Measurements from ENCODE around the gene SNRNP70. TPM values are rescaled to one million over a fixed set of nuclear protein-coding genes. Genes with fewer than 3 reads are reported as not detected.
A peak's percentile ranks its signal among the peaks of the same experiment; 100 is the strongest.

Gene SNRNP70
- total RNA-seq, 2 experiments from 2014 or later, result 234 to 249 TPM

DNA sequence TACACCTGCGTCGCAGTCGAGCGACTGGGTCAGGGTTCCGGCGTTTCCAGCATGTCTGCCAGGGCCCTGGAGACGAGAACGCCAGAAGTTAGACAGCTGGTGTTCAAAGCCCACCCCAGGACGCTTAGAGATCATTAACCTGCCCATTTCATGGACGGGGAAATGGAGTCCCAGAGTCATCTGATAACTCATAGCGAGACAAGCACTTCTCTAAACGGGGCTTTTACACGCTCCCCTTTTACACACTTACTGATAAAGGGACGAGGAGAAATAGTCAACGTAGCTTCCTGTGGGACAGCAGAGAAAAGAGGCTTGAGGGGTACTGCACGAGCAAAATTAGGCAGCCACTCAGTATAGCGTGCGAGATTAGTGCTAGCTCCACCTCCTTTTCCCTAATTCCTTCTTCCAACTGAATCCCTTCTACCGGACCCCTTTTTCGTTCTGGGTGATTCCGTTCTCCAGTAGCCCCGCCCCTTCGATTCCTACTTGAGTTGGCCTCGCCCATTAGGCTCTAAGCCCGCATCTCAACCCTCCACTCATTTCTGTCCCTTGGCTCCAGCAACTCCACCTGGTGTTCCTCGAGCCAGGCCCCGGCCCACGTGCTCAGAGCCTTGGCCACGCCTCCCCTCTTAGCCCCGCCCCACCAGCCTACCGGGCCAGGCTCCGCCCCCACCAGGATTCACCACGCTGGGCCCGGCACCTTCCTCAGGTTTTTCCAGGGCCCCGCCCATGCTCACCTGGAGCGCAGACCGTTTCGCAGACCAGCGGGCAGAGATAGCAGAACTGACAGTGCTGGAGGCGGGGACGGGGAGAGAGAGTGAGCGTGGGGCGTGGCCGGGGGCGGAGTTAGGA is 66.2 kb downstream of the SNRNP70 start:
- Mint-ChIP-seq H3K4me3 (no peak overlapping the region), H3K9me3 (no peaks in the 10 kb centered on the region), H3K4me1 (peaks cover 26% of the 10 kb centered on the region), H3K36me3 (ENCODE audit: low read depth) (peaks cover 9% of the 10 kb centered on the region), H3K27ac (no peak overlapping the region), H3K27me3 (peaks cover 77% of the 10 kb centered on the region)
- ChIA-PET POLR2A (interaction anchor here (0.7 kb wide), 1 partner anchor 48 kb away, joined by 8 read pairs; no protein-coding TSS in a partner anchor), CTCF (interaction anchor here (1.1 to 2.0 kb wide), 4 partner anchors 28 to 240 kb away, joined by 3 to 10 read pairs (median 3); partner anchors contain the start of gene LIN7B)
- peak; percentile 26 for DNase-seq

GRCh38 chr19:49152119-49152550 is 66.9 kb downstream of the SNRNP70 start:
- H3K4me1 Mint-ChIP-seq, result peaks cover 26% of the 10 kb centered on the region
- peaks cover 73% of the 10 kb centered on the region for H3K27me3 Mint-ChIP-seq
- CTCF ChIA-PET, result no interaction called here
- no peak overlapping the region for H3K27ac Mint-ChIP-seq
- H3K4me3 Mint-ChIP-seq, result no peak overlapping the region
- POLR2A ChIA-PET, result no interaction called here
- DNase-seq, result no peak
- H3K9me3 Mint-ChIP-seq, result no peaks in the 10 kb centered on the region
- H3K36me3 Mint-ChIP-seq (ENCODE audit: low read depth), result peaks cover 9% of the 10 kb centered on the region

- Mint-ChIP-seq H3K27ac (no peak overlapping the region), H3K9me3 (no peaks in the 10 kb centered on the region), H3K27me3 (peaks cover 73% of the 10 kb centered on the region), H3K4me1 (peaks cover 26% of the 10 kb centered on the region), H3K36me3 (ENCODE audit: low read depth) (peaks cover 9% of the 10 kb centered on the region), H3K4me3 (no peak overlapping the region)
- CTCF ChIA-PET, result no interaction called here
- POLR2A ChIA-PET, result no interaction called here
- DNase-seq, result no peak
Measured at GRCh38 chr19:49153167-49153809, 68.0 kb downstream of the SNRNP70 start.

GRCh38 chr19:49154279-49154678 is 69.0 kb downstream of the SNRNP70 start:
- Mint-ChIP-seq H3K9me3 (no peaks in the 10 kb centered on the region), H3K27me3 (peaks cover 68% of the 10 kb centered on the region), H3K4me1 (peaks cover 22% of the 10 kb centered on the region), H3K36me3 (ENCODE audit: low read depth) (peaks cover 6% of the 10 kb centered on the region), H3K4me3 (no peak overlapping the region), H3K27ac (no peak overlapping the region)
- ChIA-PET POLR2A (no interaction called here), CTCF (interaction anchor here (1.3 kb wide), 1 partner anchor 161 kb away, joined by 3 read pairs; the partner anchor contains the start of genes GYS1 and RUVBL2)
- no peak for DNase-seq

GRCh38 chr19:49155005-49155819 is 70.0 kb downstream of the SNRNP70 start, which contains the start of gene HRC:
TSS of gene HRC (minus strand) at chr19:49155396. CDS start at chr19:49155237, 159 bp downstream.
- CTCF ChIA-PET, result interaction anchor here (0.8 to 1.3 kb wide), 2 partner anchors 49 to 162 kb away, joined by 3 read pairs; partner anchors contain the start of genes GYS1 and RUVBL2
- H3K9me3 Mint-ChIP-seq, result no peaks in the 10 kb centered on the region
- peaks cover 13% of the 10 kb centered on the region for H3K4me1 Mint-ChIP-seq
- peaks cover 5% of the 10 kb centered on the region for H3K36me3 Mint-ChIP-seq (ENCODE audit: low read depth)
- H3K4me3 Mint-ChIP-seq, result no peak within 1 kb of the TSS
- H3K27me3 Mint-ChIP-seq, result peaks cover 64% of the 10 kb centered on the region
- POLR2A ChIA-PET, result no interaction called here
- no peak for DNase-seq
- H3K27ac Mint-ChIP-seq, result no peak within 1 kb of the TSS

DNA sequence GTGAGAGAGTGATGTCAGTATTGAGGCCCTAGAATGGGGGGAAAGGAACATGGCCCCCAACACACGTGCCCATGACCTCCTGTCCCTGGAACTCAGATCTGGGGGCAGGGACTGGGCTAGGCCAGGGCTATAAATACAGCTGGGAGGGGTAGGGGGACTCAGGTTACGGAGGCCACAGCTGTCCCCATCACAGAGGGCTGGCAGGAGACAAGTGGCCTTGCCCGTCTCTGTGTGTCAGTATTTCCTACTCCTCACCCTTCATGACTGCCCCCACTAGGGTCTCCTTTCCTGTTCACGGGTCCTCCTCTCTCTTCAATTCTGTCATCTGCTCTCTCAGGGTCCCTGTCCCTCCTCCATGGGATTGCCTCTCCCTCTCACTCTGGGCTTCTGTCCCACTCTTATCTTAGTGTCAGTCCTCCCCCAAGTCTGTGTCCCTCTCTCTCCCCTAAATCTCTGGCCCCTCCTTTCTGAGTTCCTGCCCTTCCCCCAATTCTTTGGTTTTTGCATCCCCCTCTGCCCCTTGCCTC is 70.6 kb downstream of the SNRNP70 start:
- no peak overlapping the region for H3K27ac Mint-ChIP-seq
- H3K27me3 Mint-ChIP-seq, result peaks cover 66% of the 10 kb centered on the region
- POLR2A ChIA-PET, result no interaction called here
- no peak for DNase-seq
- H3K4me1 Mint-ChIP-seq, result peaks cover 11% of the 10 kb centered on the region
- peaks cover 5% of the 10 kb centered on the region for H3K36me3 Mint-ChIP-seq (ENCODE audit: low read depth)
- H3K4me3 Mint-ChIP-seq, result no peak overlapping the region
- H3K9me3 Mint-ChIP-seq, result no peaks in the 10 kb centered on the region
- CTCF ChIA-PET, result interaction anchor here (1.3 kb wide), 1 partner anchor 163 kb away, joined by 3 read pairs; the partner anchor contains the start of genes GYS1 and RUVBL2

DNA sequence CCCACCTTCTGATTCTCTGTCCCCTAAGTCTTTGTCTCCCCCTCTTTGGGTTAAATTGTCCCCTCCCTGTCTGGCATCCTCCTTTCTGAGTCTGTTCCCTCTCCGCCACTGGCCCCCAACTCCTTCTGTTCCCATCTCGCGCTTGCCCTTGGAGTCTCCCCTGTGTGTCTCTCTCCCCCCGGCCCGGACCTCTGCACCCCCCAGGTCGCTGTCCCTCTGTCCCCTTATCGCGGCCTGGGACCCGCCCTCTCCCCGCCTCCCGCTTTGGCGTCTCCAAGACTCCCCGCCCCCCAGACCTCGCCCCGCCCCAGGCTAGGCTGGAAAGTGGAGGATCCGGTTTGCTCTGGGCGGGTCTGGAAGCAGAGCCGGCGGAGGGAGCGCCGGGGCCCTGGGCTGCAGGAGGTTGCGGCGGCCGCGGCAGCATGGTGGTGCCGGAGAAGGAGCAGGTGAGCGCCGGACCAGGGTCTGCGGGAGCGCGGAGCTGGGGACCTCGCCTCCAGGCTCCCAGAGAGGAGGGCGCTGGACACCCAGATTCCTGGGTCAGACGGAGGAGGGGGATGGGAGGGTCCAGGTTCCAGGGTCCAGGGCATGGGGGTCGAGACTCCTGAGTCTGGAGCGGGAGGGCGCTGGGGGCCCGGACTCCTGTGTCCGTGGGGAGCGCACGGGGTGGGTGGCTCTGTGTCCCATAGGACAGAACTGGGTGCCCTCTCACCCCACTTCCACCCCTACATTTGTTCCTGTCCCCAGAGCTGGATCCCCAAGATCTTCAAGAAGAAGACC is 72.4 kb downstream of the SNRNP70 start, which contains the start of gene TRPM4:
TSS of gene TRPM4 (plus strand) at position 348 of the 780 bp plus-strand sequence. CDS start at position 423, 75 bp downstream.
- Mint-ChIP-seq H3K4me1 (peaks cover 4% of the 10 kb centered on the region), H3K36me3 (ENCODE audit: low read depth) (no peaks in the 10 kb centered on the region), H3K27ac (no peak within 1 kb of the TSS), H3K4me3 (no peak within 1 kb of the TSS), H3K27me3 (peaks cover 51% of the 10 kb centered on the region), H3K9me3 (no peaks in the 10 kb centered on the region)
- ChIA-PET POLR2A (no interaction called here), CTCF (no interaction called here)
- DNase-seq, result peak; percentile 49

Other genes with a start within 250 kb of the SNRNP70 start
- under 1 TPM; 0.27 to 0.77 TPM for gene HSD17B14, start 249.0 kb upstream of the SNRNP70 start, total RNA-seq
- 1 to 10 TPM; 3.8 to 4.6 TPM for gene PLEKHA4, start 216.8 kb upstream of the SNRNP70 start, total RNA-seq
- 10 to 100 TPM; 49.6 to 53.3 TPM for gene PPP1R15A, start 213.0 kb upstream of the SNRNP70 start, total RNA-seq
- not detected for gene TULP2, start 186.7 kb upstream of the SNRNP70 start, total RNA-seq
- gene NUCB1, start 185.1 kb upstream of the SNRNP70 start, total RNA-seq, result 100 to 1,000 TPM; 231 to 251 TPM
- 1 to 10 TPM; 3.1 to 3.2 TPM for gene DHDH, start 151.8 kb upstream of the SNRNP70 start, total RNA-seq
- 100 to 1,000 TPM; 310 to 324 TPM for gene BAX, start 130.6 kb upstream of the SNRNP70 start, total RNA-seq
- gene FTL, start 120.1 kb upstream of the SNRNP70 start, total RNA-seq, result 100 to 1,000 TPM; 683 to 880 TPM
- 10 to 100 TPM; 55.8 to 60.8 TPM for gene GYS1, start 92.1 kb upstream of the SNRNP70 start, total RNA-seq
- gene RUVBL2, start 91.6 kb upstream of the SNRNP70 start, total RNA-seq, result 10 to 100 TPM; 82.2 to 89.4 TPM
- not detected for gene LHB, start 68.4 kb upstream of the SNRNP70 start, total RNA-seq
- gene CGB3, start 61.1 kb upstream of the SNRNP70 start, total RNA-seq, result not detected
- under 1 TPM in 1 of 2 experiments, not detected in 1; 0.47 TPM for gene CGB2, start 53.6 kb upstream of the SNRNP70 start, total RNA-seq
- gene CGB1, start 48.6 kb upstream of the SNRNP70 start, total RNA-seq, result not detected
- gene CGB5, start 41.6 kb upstream of the SNRNP70 start, total RNA-seq, result not detected
- gene CGB8, start 36.3 kb upstream of the SNRNP70 start, total RNA-seq, result not detected
- gene CGB7, start 27.7 kb upstream of the SNRNP70 start, total RNA-seq, result not detected
- not detected for gene NTF4, start 20.6 kb upstream of the SNRNP70 start, total RNA-seq
- gene KCNA7, start 12.8 kb upstream of the SNRNP70 start, total RNA-seq, result not detected
- 1 to 10 TPM; 5.6 TPM for gene LIN7B, start 28.9 kb downstream of the SNRNP70 start, total RNA-seq
- 1 to 10 TPM; 1.0 to 1.3 TPM for gene C19orf73, start 33.7 kb downstream of the SNRNP70 start, total RNA-seq
- gene PPFIA3, start 34.1 kb downstream of the SNRNP70 start, total RNA-seq, result 1 to 10 TPM; 1.6 TPM
- not detected for gene HRC, start 69.9 kb downstream of the SNRNP70 start, total RNA-seq
- gene TRPM4, start 72.3 kb downstream of the SNRNP70 start, total RNA-seq, result under 1 TPM; 0.25 to 0.33 TPM
- gene SLC6A16, start 239.7 kb downstream of the SNRNP70 start, total RNA-seq, result 1 to 10 TPM; 4.8 to 5.7 TPM
- 100 to 1,000 TPM; 268 to 352 TPM for gene CD37, start 250.0 kb downstream of the SNRNP70 start, total RNA-seq